HT-29 (cell line): Measurements from ENCODE around the gene PIERCE2. TPM values are rescaled to one million over a fixed set of nuclear protein-coding genes. Genes with fewer than 3 reads are reported as not detected.
"Not testable (repeated sequence)": the region's sequence is repeated elsewhere in the genome, so short reads cannot be mapped to it uniquely, and the experiment has no call there.

Experiments used
- DNase-seq: peaks from one replicate; pipeline ENCODE4 v3.0.0-alpha.2; 2015; ENCODE audit warnings: low spot score
- total RNA-seq: library from RNA; depleted of rRNA; stranded (reverse); fragments of >200 nt; shearing (Covaris generic); gene quantifications from 2 replicates; pipeline ENCODE4 v1.2.3, GENCODE V29; 2014; rRNA removed

The PIERCE2 gene
- total RNA-seq, result 0.86 and 1.9 TPM in 2 replicates

GRCh38 chr15:55408012-55408928, at the start of gene PIERCE2, which contains the start of gene CCPG1:
Gene PIERCE2, plus strand, starts transcription at chr15:55408495. Its CDS starts 274 bp downstream, at chr15:55408769.
Gene CCPG1, minus strand, starts transcription at chr15:55408359. Its CDS starts 18,935 bp downstream, at chr15:55389424.
- peak; percentile 97 for DNase-seq

DNA sequence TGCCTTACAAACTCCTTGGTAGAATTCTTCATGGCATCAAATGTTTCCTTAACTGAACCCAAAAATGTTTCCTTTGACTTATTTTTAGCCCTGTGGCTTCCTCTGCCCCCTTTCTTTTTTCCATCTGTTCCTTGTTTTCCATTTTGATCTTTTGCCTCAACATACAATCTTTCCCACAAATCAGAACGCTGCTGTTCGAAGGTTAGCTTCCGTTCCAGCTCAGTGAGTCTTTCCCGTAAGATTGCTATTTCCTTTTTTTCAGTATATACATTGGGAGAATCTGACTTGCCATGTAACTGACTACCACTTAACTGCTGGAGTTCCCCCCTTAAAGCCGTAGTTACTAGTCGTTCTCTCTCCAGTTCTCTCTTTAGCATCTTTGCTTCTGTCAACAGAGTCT, 48.0 kb upstream of the PIERCE2 start:
- DNase-seq, result no peak

DNA sequence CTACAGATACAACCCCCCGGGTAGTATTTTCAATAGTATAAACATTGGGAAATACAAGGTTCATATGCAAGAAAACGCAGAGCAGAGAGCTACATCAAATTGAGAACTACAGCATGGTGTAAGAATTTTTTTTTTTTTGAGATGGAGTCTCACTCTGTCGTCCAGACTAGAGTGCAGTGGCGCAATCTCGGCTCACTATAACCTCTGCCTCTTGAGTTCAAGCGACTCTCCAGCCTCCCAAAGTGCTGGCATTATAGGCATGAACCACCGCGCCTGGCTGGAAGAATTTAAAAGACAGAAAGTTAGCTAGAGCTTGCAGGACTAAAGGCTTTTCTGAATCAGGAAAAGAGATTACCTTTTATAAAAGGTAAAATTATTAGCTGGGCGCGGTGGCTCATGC, 47.2 kb upstream of the PIERCE2 start:
- DNase-seq, result no peak

DNA sequence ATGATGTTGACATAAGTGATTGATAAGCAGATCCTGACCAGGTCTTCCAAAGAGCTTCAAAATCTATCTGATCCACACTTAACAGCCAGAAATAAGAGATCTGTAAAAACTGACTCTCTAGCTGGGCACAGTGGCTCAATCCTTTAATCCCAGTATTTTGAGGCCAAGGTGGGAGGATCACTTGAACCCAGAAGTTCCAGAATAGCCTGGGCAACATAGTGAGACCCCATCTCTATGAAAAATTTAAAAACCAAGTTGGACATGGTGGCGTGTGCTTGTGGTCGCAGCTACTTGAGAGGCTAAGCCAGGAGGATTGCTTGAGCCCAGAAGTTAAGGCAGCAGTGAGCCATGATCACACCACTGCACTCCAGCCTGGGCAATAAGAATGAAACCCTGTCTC, 45.7 kb upstream of the PIERCE2 start:
- no peak for DNase-seq

DNA sequence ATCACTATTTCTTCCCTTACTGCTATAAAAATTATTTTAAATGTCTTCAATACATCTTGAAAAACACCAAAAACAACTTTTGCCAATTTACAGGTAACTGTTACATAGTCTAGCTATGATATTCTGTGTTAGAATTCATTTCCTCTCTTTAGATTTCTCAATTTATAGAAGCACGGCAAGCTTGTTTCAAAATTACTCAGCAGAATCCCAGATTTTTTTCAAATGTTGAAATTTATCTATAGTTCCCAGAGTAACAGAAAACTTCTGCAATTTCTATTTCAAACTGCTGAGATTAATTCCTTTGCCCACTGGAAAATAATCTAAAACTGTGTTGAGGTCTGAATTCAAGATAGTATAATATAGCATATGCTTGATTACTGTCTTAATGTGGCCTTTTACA, 41.3 kb upstream of the PIERCE2 start:
- DNase-seq, result no peak

DNA sequence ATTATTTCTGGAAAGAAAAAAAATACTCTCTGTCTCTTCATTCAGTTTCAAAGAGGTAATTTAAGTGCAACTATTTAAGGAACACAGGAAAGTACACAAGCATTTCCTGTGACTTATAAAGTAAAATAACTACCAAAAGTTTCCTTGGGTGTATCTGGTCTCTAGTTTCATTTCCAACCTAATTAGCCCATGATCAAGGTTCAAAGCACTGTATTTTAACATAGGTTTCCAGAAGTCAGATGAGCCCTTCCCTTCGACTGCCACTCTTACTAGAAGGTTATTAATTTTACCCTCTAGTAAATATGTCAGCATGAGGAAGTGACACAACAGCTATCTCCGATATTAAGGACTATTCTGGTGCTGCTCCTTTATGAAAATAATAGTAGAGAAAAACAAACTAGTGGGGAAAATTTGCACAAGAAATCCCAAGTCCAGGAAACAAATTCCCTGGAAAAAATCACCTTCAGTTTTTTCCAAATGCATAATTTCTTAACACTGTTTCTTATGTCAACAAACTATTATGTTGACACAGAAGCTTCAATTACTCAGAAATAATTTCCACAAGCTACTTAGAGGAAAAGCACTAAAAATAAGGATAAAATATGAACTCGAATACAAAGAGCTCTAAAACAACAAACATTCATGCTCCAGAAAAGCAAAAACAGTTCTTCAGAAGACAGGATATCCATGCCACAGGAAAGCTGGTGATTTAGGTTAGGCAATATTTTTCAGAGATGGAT, 35.4 kb upstream of the PIERCE2 start:
- DNase-seq, result no peak

DNA sequence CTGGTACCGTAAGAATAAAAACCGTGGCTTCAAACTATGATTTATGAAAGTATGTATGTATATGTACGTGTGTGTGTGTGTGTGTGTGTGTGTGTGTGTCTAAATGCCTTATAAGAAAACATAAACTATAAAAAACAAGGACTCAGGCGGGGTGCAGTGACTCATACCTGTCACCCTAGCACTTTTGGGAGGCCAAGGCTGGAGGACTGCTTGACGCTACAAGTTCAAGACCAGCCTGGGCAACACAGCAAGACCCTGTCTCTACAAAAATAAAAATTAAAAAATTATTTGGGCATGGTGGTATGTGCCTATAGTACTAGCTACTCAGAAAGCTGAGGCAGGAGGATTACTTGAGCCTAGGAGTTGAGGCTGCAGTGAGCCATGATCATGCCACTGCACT, 29.2 kb upstream of the PIERCE2 start:
- DNase-seq, result no peak

DNA sequence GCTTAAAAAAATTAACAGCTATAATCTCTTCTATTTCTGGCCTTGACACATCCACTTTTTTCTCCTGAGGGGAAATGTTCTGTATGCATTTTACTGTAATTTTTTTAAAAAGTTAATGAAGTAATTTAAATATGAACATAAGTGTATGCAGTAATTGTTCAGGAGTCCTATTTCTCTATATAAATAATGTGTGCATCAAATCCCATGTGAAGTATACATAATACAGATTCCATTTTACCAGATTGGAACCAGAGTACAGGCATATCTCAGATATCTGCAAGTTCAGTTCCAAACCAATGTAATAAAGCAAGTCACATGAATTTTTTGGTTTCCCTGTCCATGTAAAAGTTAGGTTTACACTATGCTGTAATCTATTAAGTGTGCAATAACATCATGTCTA, 26.7 kb upstream of the PIERCE2 start:
- DNase-seq, result no peak

DNA sequence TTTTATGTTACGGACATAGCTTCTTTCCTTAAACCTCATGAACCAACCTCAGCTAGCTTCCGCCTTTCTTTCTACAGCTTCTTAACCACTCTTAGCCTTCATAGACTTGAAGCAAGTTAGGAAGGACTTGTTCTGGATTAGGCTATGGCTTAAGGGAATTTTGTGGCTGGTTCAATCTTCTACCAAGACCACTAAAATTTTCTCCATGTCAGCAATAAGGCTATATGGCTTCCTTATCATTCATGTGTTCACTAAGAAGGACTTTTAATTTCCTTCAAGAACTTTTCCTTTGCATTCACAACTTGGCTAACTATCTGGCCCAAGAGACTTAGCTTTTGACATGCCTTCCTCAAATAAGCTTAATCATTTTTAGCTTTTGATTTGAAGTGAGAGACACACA, 24.6 kb upstream of the PIERCE2 start:
- DNase-seq, result no peak

DNA sequence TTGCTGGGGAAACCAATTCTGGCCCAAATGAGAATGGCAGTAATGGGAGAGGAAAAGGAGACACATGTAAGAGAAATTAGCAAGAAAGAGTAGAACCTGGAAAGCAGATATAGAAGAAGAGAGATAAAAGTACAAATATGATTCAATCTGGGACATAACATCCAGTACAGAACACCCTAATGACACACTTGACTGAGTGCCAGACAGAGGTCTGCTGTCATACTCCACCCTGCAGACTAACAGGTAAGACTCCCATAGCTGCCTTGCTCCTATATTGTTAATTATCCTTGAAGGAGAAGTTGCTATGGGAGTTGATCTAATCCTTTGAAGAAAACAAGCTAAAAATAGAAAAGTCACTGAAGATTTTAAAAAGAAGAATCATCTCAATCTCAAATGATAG, 21.3 kb upstream of the PIERCE2 start:
- DNase-seq, result no peak

- no peak for DNase-seq
Measured at GRCh38 chr15:55389264-55389607, 19.1 kb upstream of the PIERCE2 start.

DNA sequence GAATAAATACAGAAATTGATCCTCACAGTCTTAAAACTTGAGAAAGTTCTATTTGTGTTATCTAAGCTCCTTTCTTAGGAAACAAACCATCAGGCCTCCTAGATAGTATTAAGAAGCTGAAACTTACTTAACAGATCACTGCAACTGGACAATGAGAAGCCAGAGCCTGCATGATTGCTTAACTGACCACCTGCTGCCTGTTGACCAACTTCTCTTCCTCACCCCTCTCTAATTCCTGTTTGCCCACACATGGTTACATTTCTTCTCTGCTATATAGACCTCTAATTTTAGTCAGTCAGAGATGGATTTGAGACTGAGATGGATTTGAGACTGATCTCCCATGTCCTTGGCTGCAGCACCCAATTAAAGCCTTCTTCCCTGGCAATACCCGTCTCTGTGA, 13.6 kb upstream of the PIERCE2 start:
- no peak for DNase-seq

DNA sequence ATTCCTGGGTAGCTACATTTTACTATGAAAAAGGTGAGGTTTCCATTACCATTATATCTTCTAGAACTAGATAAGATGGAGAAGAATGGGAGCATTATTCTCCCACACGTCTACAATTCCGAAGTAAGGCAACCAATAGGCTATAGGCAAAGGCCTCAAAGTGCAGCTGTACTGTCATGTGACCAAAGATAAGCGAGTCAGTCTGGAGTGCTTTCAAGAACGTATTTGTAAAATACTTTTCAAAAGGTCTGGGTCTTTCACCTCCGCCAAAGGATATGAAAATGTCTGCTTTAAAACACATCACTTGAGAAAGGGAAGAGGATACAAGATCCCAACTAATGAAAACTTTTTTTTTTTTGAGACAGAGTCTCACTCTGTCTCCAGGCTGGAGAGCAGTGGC, 10.1 kb upstream of the PIERCE2 start:
- no peak for DNase-seq

DNA sequence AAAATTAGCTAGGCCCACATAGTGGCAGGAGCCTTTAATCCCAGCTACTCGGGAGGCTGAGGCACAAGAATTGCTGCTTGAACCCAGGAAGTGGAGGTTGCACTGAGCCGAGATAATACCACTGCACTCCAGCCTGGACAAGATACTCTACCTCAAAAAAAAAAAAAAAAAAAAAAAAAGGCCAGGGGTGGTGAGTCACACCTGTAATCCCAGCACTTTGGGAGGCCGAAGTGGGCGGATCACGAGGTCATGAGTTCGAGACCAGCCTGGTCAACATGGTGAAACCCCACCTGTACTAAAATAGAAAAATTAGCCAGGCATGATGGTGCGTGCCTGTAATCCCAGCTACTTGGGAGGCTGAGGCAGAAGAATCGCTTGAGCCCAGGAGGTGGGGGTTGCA, 8.2 kb upstream of the PIERCE2 start:
- not testable (repeated sequence) for DNase-seq

DNA sequence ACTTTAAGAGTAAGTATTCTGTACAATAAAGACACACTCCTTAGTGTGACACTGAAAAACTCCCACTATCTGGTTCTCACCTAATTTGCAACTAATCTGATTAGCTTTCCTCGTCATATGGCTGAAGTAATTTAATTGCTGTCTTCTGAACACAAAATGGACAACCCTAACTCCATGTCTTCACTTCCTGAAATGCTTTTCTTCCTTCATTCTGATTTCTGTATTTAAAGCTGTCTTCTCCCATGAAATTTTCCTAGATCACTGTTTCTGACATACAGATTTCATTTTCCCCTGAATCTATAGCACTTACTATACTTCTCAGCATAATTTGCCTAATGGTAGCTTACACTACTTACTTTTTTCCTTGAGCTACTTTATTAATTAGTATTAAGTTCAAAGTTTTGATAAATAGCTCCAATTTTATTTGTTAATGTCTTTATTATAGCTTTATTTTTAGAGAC, 6.5 kb upstream of the PIERCE2 start:
- no peak for DNase-seq

DNA sequence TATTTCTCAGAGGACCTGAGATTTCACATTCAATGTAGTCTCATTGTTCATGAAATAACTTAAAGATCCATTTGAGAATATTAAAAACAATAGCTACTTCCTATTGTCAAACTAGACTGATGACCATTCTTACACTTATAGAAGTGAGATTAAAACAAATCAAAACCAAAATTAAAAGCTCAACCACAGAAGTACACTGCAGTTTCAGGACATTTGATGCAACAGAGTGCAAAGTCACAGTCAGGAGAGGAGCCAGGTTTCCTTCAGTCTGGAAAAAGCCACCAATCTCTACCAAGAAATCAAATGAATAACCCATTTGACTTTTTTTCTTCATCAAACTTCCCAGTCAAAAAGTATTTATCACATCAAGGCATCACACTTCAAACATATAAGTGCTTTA, 5.6 kb upstream of the PIERCE2 start:
- no peak for DNase-seq

DNA sequence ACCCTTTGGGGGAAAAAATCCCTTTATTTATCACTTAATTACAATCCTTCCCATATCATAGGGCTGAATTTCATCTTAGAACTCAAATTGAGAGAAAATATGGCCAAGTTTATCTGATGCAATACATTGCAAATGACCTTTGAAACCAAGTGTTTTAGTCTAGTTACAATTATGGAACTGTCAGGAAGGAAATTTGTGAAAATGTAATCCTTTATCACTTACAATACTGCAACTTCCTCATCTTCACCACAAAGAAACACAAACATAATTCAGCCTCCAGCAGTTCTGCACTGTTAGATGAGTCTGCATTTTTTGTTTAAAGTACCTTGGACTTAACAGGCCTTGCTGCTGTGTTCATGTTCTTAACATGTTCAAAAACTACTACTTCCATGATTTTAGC, 4.8 kb upstream of the PIERCE2 start:
- DNase-seq, result no peak

- peak; percentile 72 for DNase-seq
Measured at GRCh38 chr15:55407498-55408011, 740 bp upstream of the PIERCE2 start.

GRCh38 chr15:55408976-55409375, 681 bp downstream of the PIERCE2 start:
- DNase-seq, result not testable (repeated sequence)

- not testable (repeated sequence) for DNase-seq
Measured at GRCh38 chr15:55417678-55418077, 9.4 kb downstream of the PIERCE2 start.

DNA sequence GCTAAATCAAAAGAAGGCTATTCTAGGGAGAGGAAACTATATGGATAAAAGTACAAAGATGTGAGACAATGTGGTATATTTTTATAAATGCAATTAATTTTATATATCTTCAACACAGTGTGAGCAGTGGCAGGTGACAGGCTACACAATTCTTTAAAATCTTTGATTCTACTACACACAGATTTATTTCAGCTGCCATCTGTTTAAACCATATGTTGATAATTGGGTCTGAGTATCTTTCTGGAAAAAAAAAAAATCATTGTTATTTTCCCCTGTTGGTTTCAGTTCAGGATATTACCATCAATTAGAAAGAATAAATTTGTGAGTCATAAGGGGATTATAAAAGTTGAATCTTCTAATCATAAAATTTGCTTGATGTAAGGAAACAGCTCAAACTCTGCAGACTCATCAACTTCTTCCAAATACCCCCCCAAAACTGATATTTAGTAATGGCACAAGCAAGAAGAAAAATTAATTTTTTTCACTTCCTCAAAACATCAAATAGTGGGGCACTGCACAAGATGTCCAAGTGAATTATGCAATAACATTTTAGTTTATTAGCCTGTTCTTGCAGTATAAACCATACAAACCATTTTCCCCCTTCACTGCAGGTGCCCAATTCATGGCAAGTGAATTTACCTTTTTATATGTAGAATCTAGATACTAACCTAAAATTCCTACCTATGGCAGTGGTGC, 12.0 kb downstream of the PIERCE2 start:
- DNase-seq, result no peak

DNA sequence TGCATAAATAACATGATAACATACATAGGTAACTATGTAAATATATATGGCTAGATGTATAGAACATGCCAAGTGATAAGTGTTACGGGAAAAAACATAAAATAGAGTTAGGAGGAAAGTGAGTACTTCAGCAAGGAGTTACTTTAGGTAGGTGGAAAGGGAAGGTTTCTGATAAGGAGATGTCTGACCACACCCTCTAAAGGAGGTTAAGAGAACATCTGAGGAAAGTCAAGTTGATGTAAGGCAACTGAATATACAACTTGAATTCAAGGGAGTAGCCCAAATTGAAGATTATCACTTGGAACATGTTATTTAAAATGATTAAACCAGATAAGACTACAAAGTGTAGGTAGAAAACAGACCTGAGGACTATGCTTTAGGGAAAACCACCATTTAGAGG, 13.8 kb downstream of the PIERCE2 start:
- no peak for DNase-seq
